WTC11 (cell line): ENCODE results near the gene SP7. TPM values are rescaled to one million over a fixed set of nuclear protein-coding genes. Genes with fewer than 3 reads are reported as not detected.
A peak's percentile ranks its signal among the peaks of the same experiment; 100 is the strongest.

ENCODE experiments used
- EMX1 ChIP-seq: fragments of 250-450 bp; sonication (Bioruptor Pico); IDR thresholded peaks from 2 replicates; pipeline ENCODE4 v1.8.0; 2021; ENCODE audit warnings: mild to moderate bottlenecking
- ETV6 ChIP-seq: sonication (generic); formaldehyde crosslinking; IDR thresholded peaks from 2 replicates; pipeline ENCODE4 v1.8.1; 2022; ENCODE audit warnings: mild to moderate bottlenecking, missing genetic modification reagents
- FOXK1 ChIP-seq: sonication (generic); formaldehyde crosslinking; IDR thresholded peaks from 2 replicates; pipeline ENCODE4 v1.8.0; 2022; ENCODE audit warnings: mild to moderate bottlenecking, moderate library complexity, missing genetic modification reagents
- GRHL2 ChIP-seq: fragments of 250-450 bp; sonication (Bioruptor Pico); IDR thresholded peaks from 2 replicates; pipeline ENCODE4 v1.8.0; 2022; ENCODE audit warnings: mild to moderate bottlenecking, moderate library complexity; ENCODE audit not compliant: insufficient replicate concordance, severe bottlenecking
- JAZF1 ChIP-seq: fragments of 250-450 bp; sonication (Bioruptor Pico); IDR thresholded peaks from 2 replicates; pipeline ENCODE4 v1.9.0; 2021; ENCODE audit warnings: moderate library complexity, mild to moderate bottlenecking, inconsistent platforms
- NFATC4 ChIP-seq: fragments of 250-450 bp; sonication (Bioruptor Pico); IDR thresholded peaks from 2 replicates; pipeline ENCODE4 v1.9.0; 2021; ENCODE audit warnings: mild to moderate bottlenecking
- NR3C1 ChIP-seq: sonication (generic); formaldehyde crosslinking; conservative IDR thresholded peaks from 2 replicates; pipeline ENCODE4 v1.8.1; 2023; ENCODE audit warnings: low read depth, mild to moderate bottlenecking, missing genetic modification reagents
- PRRX2 ChIP-seq: fragments of 250-450 bp; sonication (Bioruptor Pico); IDR thresholded peaks from 2 replicates; pipeline ENCODE4 v1.8.0; 2021; ENCODE audit warnings: mild to moderate bottlenecking
- TCF7 ChIP-seq: sonication (generic); formaldehyde crosslinking; IDR thresholded peaks from 2 replicates; pipeline ENCODE4 v1.8.0; 2022; ENCODE audit warnings: mild to moderate bottlenecking, low read depth, missing genetic modification reagents, moderate library complexity
- TP53 ChIP-seq: sonication (generic); formaldehyde crosslinking; IDR thresholded peaks from 2 replicates; pipeline ENCODE4 v1.8.1; 2023; ENCODE audit warnings: mild to moderate bottlenecking, missing genetic modification reagents
- ZNF121 ChIP-seq: sonication (generic); formaldehyde crosslinking; IDR thresholded peaks from 2 replicates; pipeline ENCODE4 v1.8.0; 2023; ENCODE audit warnings: missing genetic modification reagents
- ZNF138 ChIP-seq: sonication (generic); formaldehyde crosslinking; conservative IDR thresholded peaks from 2 replicates; pipeline ENCODE4 v1.8.1; 2022; ENCODE audit warnings: mild to moderate bottlenecking, moderate library complexity, missing genetic modification reagents
- ZNF219 ChIP-seq: sonication (generic); formaldehyde crosslinking; IDR thresholded peaks from 2 replicates; pipeline ENCODE4 v1.8.0; 2023; ENCODE audit warnings: missing genetic modification reagents, mild to moderate bottlenecking, borderline replicate concordance
- ZNF232 ChIP-seq: sonication (generic); formaldehyde crosslinking; IDR thresholded peaks from 2 replicates; pipeline ENCODE4 v1.8.0; 2022; ENCODE audit warnings: mild to moderate bottlenecking, missing genetic modification reagents
- ZNF317 ChIP-seq: sonication (generic); formaldehyde crosslinking; IDR thresholded peaks from 2 replicates; pipeline ENCODE4 v1.8.1; 2023; ENCODE audit warnings: low read depth, mild to moderate bottlenecking, moderate library complexity, missing genetic modification reagents, borderline replicate concordance
- total RNA-seq: library from RNA; stranded (reverse); gene quantifications from 3 replicates; pipeline ENCODE4 v1.2.3, GENCODE V29; 2021
- TF ChIP-seq, protein P1 (sequence below): sonication (generic); formaldehyde crosslinking; IDR thresholded peaks from 2 replicates; pipeline ENCODE4 v1.8.1; 2023; ENCODE audit warnings: mild to moderate bottlenecking, missing genetic modification reagents, borderline replicate concordance
- TF ChIP-seq, protein P2 (sequence below): sonication (generic); formaldehyde crosslinking; IDR thresholded peaks from 2 replicates; pipeline ENCODE4 v1.8.1; 2023; ENCODE audit warnings: mild to moderate bottlenecking, missing genetic modification reagents, moderate library complexity
- TF ChIP-seq, protein P3 (sequence below): sonication (generic); formaldehyde crosslinking; IDR thresholded peaks from 2 replicates; pipeline ENCODE4 v1.8.0; 2022; ENCODE audit warnings: mild to moderate bottlenecking, missing genetic modification reagents
- TF ChIP-seq, protein P4 (sequence below): fragments of 200-600 bp; IDR thresholded peaks from 2 replicates; pipeline ENCODE4 v1.8.0; 2022; ENCODE audit warnings: antibody characterized with exemption
- TF ChIP-seq, protein P5 (sequence below): sonication (generic); formaldehyde crosslinking; IDR thresholded peaks from 2 replicates; pipeline ENCODE4 v1.8.1; 2023; ENCODE audit warnings: mild to moderate bottlenecking, moderate library complexity, missing genetic modification reagents
- TF ChIP-seq, protein P6 (sequence below): sonication (generic); formaldehyde crosslinking; IDR thresholded peaks from 2 replicates; pipeline ENCODE4 v1.8.0; 2023; ENCODE audit warnings: missing genetic modification reagents, mild to moderate bottlenecking, borderline replicate concordance
- TF ChIP-seq, protein P7 (sequence below): fragments of 250-450 bp; sonication (Bioruptor Pico); IDR thresholded peaks from 2 replicates; pipeline ENCODE4 v1.9.0; 2021; ENCODE audit warnings: mild to moderate bottlenecking

The SP7 gene
- total RNA-seq, 1 experiment from 2014 or later, result 0.09 TPM

DNA sequence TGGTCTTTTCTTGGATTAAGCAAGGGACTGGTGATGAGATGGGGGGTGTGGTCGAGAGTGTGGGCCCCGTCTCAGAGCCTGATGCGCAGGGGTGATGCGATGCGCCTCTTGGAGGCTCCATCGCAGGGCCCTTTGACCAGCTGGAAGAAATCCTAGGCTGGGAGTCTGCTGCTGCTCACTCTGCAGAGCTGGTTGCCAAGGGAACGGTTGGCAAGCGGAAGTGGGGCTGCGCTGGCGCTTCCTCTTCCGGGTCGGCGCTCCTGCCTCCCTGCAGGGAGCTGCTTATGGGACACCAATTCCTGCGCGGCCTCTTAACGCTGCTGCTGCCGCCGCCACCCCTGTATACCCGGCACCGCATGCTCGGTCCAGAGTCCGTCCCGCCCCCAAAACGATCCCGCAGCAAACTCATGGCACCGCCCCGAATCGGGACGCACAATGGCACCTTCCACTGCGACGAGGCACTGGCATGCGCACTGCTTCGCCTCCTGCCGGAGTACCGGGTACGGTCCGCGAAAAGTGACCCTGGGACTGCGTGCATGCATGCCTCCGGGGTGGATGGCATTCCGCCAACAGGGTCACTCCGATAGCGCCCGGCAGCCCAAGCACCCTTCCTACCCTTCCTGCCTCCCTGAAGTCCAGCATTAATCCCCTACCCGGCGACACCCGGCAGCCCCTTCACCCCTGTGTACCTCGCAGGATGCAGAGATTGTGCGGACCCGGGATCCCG lies 36.5 kb downstream of the SP7 start, which contains the start of gene MYG1 (continued):
- TF ChIP-seq ZNF138 (CRISPR knock-in tag) (peak; percentile 75; the same call in 1 of the 2 replicates), PRRX2 (CRISPR knock-in tag) (peak; percentile 72; the same call in 1 of the 2 replicates), NR3C1 (CRISPR knock-in tag) (0 out of 2 replicates have a peak, but pooled peaks have one; percentile 34), TP53 (CRISPR knock-in tag) (peak; percentile 76; the same call in 1 of the 2 replicates), ETV6 (CRISPR knock-in tag) (peak; percentile 94), JAZF1 (CRISPR knock-in tag) (no peak), GRHL2 (CRISPR knock-in tag) (no peak), ZNF317 (CRISPR knock-in tag) (no peak), ZNF232 (CRISPR knock-in tag) (peak; percentile 79; the same call in 1 of the 2 replicates), EMX1 (CRISPR knock-in tag) (no peak), ZNF219 (CRISPR knock-in tag) (no peak), FOXK1 (CRISPR knock-in tag) (peak; percentile 92), ZNF121 (CRISPR knock-in tag) (no peak), NFATC4 (peak; percentile 56; the same call in 1 of the 2 replicates), TCF7 (0 out of 2 replicates have a peak, but pooled peaks have one; percentile 56)
- TF ChIP-seq, protein P1, sequence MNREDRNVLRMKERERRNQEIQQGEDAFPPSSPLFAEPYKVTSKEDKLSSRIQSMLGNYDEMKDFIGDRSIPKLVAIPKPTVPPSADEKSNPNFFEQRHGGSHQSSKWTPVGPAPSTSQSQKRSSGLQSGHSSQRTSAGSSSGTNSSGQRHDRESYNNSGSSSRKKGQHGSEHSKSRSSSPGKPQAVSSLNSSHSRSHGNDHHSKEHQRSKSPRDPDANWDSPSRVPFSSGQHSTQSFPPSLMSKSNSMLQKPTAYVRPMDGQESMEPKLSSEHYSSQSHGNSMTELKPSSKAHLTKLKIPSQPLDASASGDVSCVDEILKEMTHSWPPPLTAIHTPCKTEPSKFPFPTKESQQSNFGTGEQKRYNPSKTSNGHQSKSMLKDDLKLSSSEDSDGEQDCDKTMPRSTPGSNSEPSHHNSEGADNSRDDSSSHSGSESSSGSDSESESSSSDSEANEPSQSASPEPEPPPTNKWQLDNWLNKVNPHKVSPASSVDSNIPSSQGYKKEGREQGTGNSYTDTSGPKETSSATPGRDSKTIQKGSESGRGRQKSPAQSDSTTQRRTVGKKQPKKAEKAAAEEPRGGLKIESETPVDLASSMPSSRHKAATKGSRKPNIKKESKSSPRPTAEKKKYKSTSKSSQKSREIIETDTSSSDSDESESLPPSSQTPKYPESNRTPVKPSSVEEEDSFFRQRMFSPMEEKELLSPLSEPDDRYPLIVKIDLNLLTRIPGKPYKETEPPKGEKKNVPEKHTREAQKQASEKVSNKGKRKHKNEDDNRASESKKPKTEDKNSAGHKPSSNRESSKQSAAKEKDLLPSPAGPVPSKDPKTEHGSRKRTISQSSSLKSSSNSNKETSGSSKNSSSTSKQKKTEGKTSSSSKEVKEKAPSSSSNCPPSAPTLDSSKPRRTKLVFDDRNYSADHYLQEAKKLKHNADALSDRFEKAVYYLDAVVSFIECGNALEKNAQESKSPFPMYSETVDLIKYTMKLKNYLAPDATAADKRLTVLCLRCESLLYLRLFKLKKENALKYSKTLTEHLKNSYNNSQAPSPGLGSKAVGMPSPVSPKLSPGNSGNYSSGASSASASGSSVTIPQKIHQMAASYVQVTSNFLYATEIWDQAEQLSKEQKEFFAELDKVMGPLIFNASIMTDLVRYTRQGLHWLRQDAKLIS (CRISPR knock-in tag), result peak; percentile 39; the same call in 1 of the 2 replicates
- TF ChIP-seq, protein P2, sequence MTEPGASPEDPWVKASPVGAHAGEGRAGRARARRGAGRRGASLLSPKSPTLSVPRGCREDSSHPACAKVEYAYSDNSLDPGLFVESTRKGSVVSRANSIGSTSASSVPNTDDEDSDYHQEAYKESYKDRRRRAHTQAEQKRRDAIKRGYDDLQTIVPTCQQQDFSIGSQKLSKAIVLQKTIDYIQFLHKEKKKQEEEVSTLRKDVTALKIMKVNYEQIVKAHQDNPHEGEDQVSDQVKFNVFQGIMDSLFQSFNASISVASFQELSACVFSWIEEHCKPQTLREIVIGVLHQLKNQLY (CRISPR knock-in tag), result peak; percentile 66; the same call in 1 of the 2 replicates
- TF ChIP-seq, protein P3, sequence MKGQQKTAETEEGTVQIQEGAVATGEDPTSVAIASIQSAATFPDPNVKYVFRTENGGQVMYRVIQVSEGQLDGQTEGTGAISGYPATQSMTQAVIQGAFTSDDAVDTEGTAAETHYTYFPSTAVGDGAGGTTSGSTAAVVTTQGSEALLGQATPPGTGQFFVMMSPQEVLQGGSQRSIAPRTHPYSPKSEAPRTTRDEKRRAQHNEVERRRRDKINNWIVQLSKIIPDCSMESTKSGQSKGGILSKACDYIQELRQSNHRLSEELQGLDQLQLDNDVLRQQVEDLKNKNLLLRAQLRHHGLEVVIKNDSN (CRISPR knock-in tag), result peak; percentile 58; the same call in 1 of the 2 replicates
- TF ChIP-seq, protein P4, sequence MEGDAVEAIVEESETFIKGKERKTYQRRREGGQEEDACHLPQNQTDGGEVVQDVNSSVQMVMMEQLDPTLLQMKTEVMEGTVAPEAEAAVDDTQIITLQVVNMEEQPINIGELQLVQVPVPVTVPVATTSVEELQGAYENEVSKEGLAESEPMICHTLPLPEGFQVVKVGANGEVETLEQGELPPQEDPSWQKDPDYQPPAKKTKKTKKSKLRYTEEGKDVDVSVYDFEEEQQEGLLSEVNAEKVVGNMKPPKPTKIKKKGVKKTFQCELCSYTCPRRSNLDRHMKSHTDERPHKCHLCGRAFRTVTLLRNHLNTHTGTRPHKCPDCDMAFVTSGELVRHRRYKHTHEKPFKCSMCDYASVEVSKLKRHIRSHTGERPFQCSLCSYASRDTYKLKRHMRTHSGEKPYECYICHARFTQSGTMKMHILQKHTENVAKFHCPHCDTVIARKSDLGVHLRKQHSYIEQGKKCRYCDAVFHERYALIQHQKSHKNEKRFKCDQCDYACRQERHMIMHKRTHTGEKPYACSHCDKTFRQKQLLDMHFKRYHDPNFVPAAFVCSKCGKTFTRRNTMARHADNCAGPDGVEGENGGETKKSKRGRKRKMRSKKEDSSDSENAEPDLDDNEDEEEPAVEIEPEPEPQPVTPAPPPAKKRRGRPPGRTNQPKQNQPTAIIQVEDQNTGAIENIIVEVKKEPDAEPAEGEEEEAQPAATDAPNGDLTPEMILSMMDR, result no peak
- TF ChIP-seq, protein P5, sequence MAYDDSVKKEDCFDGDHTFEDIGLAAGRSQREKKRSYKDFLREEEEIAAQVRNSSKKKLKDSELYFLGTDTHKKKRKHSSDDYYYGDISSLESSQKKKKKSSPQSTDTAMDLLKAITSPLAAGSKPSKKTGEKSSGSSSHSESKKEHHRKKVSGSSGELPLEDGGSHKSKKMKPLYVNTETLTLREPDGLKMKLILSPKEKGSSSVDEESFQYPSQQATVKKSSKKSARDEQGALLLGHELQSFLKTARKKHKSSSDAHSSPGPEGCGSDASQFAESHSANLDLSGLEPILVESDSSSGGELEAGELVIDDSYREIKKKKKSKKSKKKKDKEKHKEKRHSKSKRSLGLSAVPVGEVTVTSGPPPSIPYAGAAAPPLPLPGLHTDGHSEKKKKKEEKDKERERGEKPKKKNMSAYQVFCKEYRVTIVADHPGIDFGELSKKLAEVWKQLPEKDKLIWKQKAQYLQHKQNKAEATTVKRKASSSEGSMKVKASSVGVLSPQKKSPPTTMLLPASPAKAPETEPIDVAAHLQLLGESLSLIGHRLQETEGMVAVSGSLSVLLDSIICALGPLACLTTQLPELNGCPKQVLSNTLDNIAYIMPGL (CRISPR knock-in tag), result peak; percentile 84; the same call in 1 of the 2 replicates
- TF ChIP-seq, protein P6, sequence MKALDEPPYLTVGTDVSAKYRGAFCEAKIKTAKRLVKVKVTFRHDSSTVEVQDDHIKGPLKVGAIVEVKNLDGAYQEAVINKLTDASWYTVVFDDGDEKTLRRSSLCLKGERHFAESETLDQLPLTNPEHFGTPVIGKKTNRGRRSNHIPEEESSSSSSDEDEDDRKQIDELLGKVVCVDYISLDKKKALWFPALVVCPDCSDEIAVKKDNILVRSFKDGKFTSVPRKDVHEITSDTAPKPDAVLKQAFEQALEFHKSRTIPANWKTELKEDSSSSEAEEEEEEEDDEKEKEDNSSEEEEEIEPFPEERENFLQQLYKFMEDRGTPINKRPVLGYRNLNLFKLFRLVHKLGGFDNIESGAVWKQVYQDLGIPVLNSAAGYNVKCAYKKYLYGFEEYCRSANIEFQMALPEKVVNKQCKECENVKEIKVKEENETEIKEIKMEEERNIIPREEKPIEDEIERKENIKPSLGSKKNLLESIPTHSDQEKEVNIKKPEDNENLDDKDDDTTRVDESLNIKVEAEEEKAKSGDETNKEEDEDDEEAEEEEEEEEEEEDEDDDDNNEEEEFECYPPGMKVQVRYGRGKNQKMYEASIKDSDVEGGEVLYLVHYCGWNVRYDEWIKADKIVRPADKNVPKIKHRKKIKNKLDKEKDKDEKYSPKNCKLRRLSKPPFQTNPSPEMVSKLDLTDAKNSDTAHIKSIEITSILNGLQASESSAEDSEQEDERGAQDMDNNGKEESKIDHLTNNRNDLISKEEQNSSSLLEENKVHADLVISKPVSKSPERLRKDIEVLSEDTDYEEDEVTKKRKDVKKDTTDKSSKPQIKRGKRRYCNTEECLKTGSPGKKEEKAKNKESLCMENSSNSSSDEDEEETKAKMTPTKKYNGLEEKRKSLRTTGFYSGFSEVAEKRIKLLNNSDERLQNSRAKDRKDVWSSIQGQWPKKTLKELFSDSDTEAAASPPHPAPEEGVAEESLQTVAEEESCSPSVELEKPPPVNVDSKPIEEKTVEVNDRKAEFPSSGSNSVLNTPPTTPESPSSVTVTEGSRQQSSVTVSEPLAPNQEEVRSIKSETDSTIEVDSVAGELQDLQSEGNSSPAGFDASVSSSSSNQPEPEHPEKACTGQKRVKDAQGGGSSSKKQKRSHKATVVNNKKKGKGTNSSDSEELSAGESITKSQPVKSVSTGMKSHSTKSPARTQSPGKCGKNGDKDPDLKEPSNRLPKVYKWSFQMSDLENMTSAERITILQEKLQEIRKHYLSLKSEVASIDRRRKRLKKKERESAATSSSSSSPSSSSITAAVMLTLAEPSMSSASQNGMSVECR (CRISPR knock-in tag), result peak; percentile 97
- TF ChIP-seq, protein P7, sequence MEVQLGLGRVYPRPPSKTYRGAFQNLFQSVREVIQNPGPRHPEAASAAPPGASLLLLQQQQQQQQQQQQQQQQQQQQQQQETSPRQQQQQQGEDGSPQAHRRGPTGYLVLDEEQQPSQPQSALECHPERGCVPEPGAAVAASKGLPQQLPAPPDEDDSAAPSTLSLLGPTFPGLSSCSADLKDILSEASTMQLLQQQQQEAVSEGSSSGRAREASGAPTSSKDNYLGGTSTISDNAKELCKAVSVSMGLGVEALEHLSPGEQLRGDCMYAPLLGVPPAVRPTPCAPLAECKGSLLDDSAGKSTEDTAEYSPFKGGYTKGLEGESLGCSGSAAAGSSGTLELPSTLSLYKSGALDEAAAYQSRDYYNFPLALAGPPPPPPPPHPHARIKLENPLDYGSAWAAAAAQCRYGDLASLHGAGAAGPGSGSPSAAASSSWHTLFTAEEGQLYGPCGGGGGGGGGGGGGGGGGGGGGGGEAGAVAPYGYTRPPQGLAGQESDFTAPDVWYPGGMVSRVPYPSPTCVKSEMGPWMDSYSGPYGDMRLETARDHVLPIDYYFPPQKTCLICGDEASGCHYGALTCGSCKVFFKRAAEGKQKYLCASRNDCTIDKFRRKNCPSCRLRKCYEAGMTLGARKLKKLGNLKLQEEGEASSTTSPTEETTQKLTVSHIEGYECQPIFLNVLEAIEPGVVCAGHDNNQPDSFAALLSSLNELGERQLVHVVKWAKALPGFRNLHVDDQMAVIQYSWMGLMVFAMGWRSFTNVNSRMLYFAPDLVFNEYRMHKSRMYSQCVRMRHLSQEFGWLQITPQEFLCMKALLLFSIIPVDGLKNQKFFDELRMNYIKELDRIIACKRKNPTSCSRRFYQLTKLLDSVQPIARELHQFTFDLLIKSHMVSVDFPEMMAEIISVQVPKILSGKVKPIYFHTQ (CRISPR knock-in tag), result no peak
